ENCODE measurements around the gene BCDIN3D.

The BCDIN3D gene

GRCh38 chr12:49801141-49802063, 41.5 kb downstream of the BCDIN3D start:
- Histone ChIP-seq H3K9ac (ENCODE audit: low read length) (peak overlapping the region; percentile 61), H3K9me3 (ENCODE audit: control insufficient read depth, low read length) (no peaks in the 10 kb centered on the region), H3K4me1 (ENCODE audit: control insufficient read depth, insufficient read depth, low read length) (peaks cover 23% of the 10 kb centered on the region), H3K27me3 (replicated peaks; ENCODE audit: control insufficient read depth, insufficient read depth, low read length) (no peaks in the 10 kb centered on the region), H3K4me3 (ENCODE audit: low read length) (peak overlapping the region; percentile 58), H3K36me3 (ENCODE audit: control insufficient read depth, insufficient read depth, low read length, severe bottlenecking) (peaks cover 89% of the 10 kb centered on the region)
- no peak for DNase-seq (ENCODE audit: low read depth)

- Histone ChIP-seq H3K4me1 (ENCODE audit: control insufficient read depth, insufficient read depth, low read length) (peaks cover 19% of the 10 kb centered on the region), H3K4me3 (ENCODE audit: low read length) (peak overlapping the region; percentile 58), H3K9me3 (ENCODE audit: control insufficient read depth, low read length) (no peaks in the 10 kb centered on the region), H3K36me3 (ENCODE audit: control insufficient read depth, insufficient read depth, low read length, severe bottlenecking) (peaks cover 94% of the 10 kb centered on the region), H3K9ac (ENCODE audit: low read length) (peak overlapping the region; percentile 61), H3K27me3 (replicated peaks; ENCODE audit: control insufficient read depth, insufficient read depth, low read length) (no peaks in the 10 kb centered on the region)
- DNase-seq (ENCODE audit: low read depth), result no peak
These were observed 42.3 kb downstream of the BCDIN3D start for GRCh38 chr12:49800421-49801140.

GRCh38 chr12:49798934-49799333, 44.0 kb downstream of the BCDIN3D start:
- no peak for DNase-seq (ENCODE audit: low read depth)
- Histone ChIP-seq H3K27me3 (replicated peaks; ENCODE audit: control insufficient read depth, insufficient read depth, low read length) (no peaks in the 10 kb centered on the region), H3K9ac (ENCODE audit: low read length) (no peak overlapping the region), H3K4me3 (ENCODE audit: low read length) (no peak overlapping the region), H3K4me1 (ENCODE audit: control insufficient read depth, insufficient read depth, low read length) (peaks cover 19% of the 10 kb centered on the region), H3K36me3 (ENCODE audit: control insufficient read depth, insufficient read depth, low read length, severe bottlenecking) (peaks cover 94% of the 10 kb centered on the region), H3K9me3 (ENCODE audit: control insufficient read depth, low read length) (no peaks in the 10 kb centered on the region)

GRCh38 chr12:49798248-49798647, 44.7 kb downstream of the BCDIN3D start:
- peaks cover 19% of the 10 kb centered on the region for H3K4me1 ChIP-seq (ENCODE audit: control insufficient read depth, insufficient read depth, low read length)
- H3K36me3 ChIP-seq (ENCODE audit: control insufficient read depth, insufficient read depth, low read length, severe bottlenecking), result peaks cover 90% of the 10 kb centered on the region
- no peaks in the 10 kb centered on the region for H3K9me3 ChIP-seq (ENCODE audit: control insufficient read depth, low read length)
- no peak overlapping the region for H3K4me3 ChIP-seq (ENCODE audit: low read length)
- no peaks in the 10 kb centered on the region for H3K27me3 ChIP-seq (replicated peaks; ENCODE audit: control insufficient read depth, insufficient read depth, low read length)
- no peak for DNase-seq (ENCODE audit: low read depth)
- no peak overlapping the region for H3K9ac ChIP-seq (ENCODE audit: low read length)

- Histone ChIP-seq H3K4me3 (ENCODE audit: low read length) (no peak overlapping the region), H3K36me3 (ENCODE audit: control insufficient read depth, insufficient read depth, low read length, severe bottlenecking) (peaks cover 85% of the 10 kb centered on the region), H3K27me3 (replicated peaks; ENCODE audit: control insufficient read depth, insufficient read depth, low read length) (no peaks in the 10 kb centered on the region), H3K9ac (ENCODE audit: low read length) (no peak overlapping the region), H3K9me3 (ENCODE audit: control insufficient read depth, low read length) (no peaks in the 10 kb centered on the region), H3K4me1 (ENCODE audit: control insufficient read depth, insufficient read depth, low read length) (peaks cover 19% of the 10 kb centered on the region)
- no peak for DNase-seq (ENCODE audit: low read depth)
These were observed 45.5 kb downstream of the BCDIN3D start for GRCh38 chr12:49797449-49797776.

GRCh38 chr12:49796606-49797448, 46.1 kb downstream of the BCDIN3D start:
- Histone ChIP-seq H3K4me3 (ENCODE audit: low read length) (no peak overlapping the region), H3K27me3 (replicated peaks; ENCODE audit: control insufficient read depth, insufficient read depth, low read length) (no peaks in the 10 kb centered on the region), H3K4me1 (ENCODE audit: control insufficient read depth, insufficient read depth, low read length) (peaks cover 18% of the 10 kb centered on the region), H3K36me3 (ENCODE audit: control insufficient read depth, insufficient read depth, low read length, severe bottlenecking) (peaks cover 86% of the 10 kb centered on the region), H3K9me3 (ENCODE audit: control insufficient read depth, low read length) (no peaks in the 10 kb centered on the region), H3K9ac (ENCODE audit: low read length) (no peak overlapping the region)
- DNase-seq (ENCODE audit: low read depth), result no peak

- Histone ChIP-seq H3K4me1 (ENCODE audit: control insufficient read depth, insufficient read depth, low read length) (peaks cover 12% of the 10 kb centered on the region), H3K9ac (ENCODE audit: low read length) (no peak overlapping the region), H3K4me3 (ENCODE audit: low read length) (no peak overlapping the region), H3K36me3 (ENCODE audit: control insufficient read depth, insufficient read depth, low read length, severe bottlenecking) (peaks cover 86% of the 10 kb centered on the region), H3K27me3 (replicated peaks; ENCODE audit: control insufficient read depth, insufficient read depth, low read length) (no peaks in the 10 kb centered on the region), H3K9me3 (ENCODE audit: control insufficient read depth, low read length) (no peaks in the 10 kb centered on the region)
- DNase-seq (ENCODE audit: low read depth), result no peak
These were observed 46.8 kb downstream of the BCDIN3D start for GRCh38 chr12:49796155-49796554.

- no peak overlapping the region for H3K4me3 ChIP-seq (ENCODE audit: low read length)
- peaks cover 7% of the 10 kb centered on the region for H3K4me1 ChIP-seq (ENCODE audit: control insufficient read depth, insufficient read depth, low read length)
- H3K36me3 ChIP-seq (ENCODE audit: control insufficient read depth, insufficient read depth, low read length, severe bottlenecking), result peaks cover 81% of the 10 kb centered on the region
- H3K9me3 ChIP-seq (ENCODE audit: control insufficient read depth, low read length), result no peaks in the 10 kb centered on the region
- H3K27me3 ChIP-seq (replicated peaks; ENCODE audit: control insufficient read depth, insufficient read depth, low read length), result no peaks in the 10 kb centered on the region
- no peak for DNase-seq (ENCODE audit: low read depth)
- H3K9ac ChIP-seq (ENCODE audit: low read length), result no peak overlapping the region
These were observed 47.2 kb downstream of the BCDIN3D start for GRCh38 chr12:49795654-49796105.

GRCh38 chr12:49794811-49795653, 47.9 kb downstream of the BCDIN3D start:
- Histone ChIP-seq H3K9ac (ENCODE audit: low read length) (no peak overlapping the region), H3K27me3 (replicated peaks; ENCODE audit: control insufficient read depth, insufficient read depth, low read length) (no peaks in the 10 kb centered on the region), H3K4me3 (ENCODE audit: low read length) (no peak overlapping the region), H3K4me1 (ENCODE audit: control insufficient read depth, insufficient read depth, low read length) (peaks cover under 1% of the 10 kb centered on the region), H3K9me3 (ENCODE audit: control insufficient read depth, low read length) (no peaks in the 10 kb centered on the region), H3K36me3 (ENCODE audit: control insufficient read depth, insufficient read depth, low read length, severe bottlenecking) (peaks cover 75% of the 10 kb centered on the region)
- no peak for DNase-seq (ENCODE audit: low read depth)

- H3K36me3 ChIP-seq (ENCODE audit: control insufficient read depth, insufficient read depth, low read length, severe bottlenecking), result peaks cover 73% of the 10 kb centered on the region
These were observed 48.9 kb downstream of the BCDIN3D start for GRCh38 chr12:49794021-49794420.

More at GRCh38 chr12:49794021-49794420, 48.9 kb downstream of the BCDIN3D start:
- Histone ChIP-seq H3K4me3 (ENCODE audit: low read length) (no peak overlapping the region), H3K4me1 (ENCODE audit: control insufficient read depth, insufficient read depth, low read length) (no peaks in the 10 kb centered on the region), H3K9me3 (ENCODE audit: control insufficient read depth, low read length) (no peaks in the 10 kb centered on the region), H3K27me3 (replicated peaks; ENCODE audit: control insufficient read depth, insufficient read depth, low read length) (no peaks in the 10 kb centered on the region), H3K9ac (ENCODE audit: low read length) (no peak overlapping the region)
- DNase-seq (ENCODE audit: low read depth), result no peak

All from adipocyte (in vitro differentiated cells).